Ishikawa (cell line): ENCODE results near the gene SLC24A3.

Source experiments
- CEBPB ChIP-seq: IDR thresholded peaks from 2 replicates; pipeline ENCODE4 v1.6.1; 2012
- CREB1 ChIP-seq: IDR thresholded peaks from 2 replicates; pipeline ENCODE4 v1.6.1; 2012; ENCODE audit warnings: low read depth
- EGR1 ChIP-seq: IDR thresholded peaks from 2 replicates; pipeline ENCODE4 v1.6.1; 2012
- EP300 ChIP-seq: IDR thresholded peaks from 2 replicates; pipeline ENCODE4 v1.6.1; 2012; ENCODE audit warnings: borderline replicate concordance
- FOXM1 ChIP-seq: IDR thresholded peaks from 2 replicates; pipeline ENCODE4 v1.6.1; 2012; ENCODE audit warnings: low read depth, borderline replicate concordance
- NFIC ChIP-seq: IDR thresholded peaks from 2 replicates; pipeline ENCODE4 v1.6.1; 2012
- RAD21 ChIP-seq: IDR thresholded peaks from 2 replicates; pipeline ENCODE4 v1.6.1; 2012; ENCODE audit warnings: low read depth
- REST ChIP-seq: IDR thresholded peaks from 2 replicates; pipeline ENCODE4 v1.6.1; 2012; ENCODE audit warnings: low read depth, mild to moderate bottlenecking
- TAF1 ChIP-seq: IDR thresholded peaks from 2 replicates; pipeline ENCODE4 v1.6.1; 2012; ENCODE audit warnings: low read depth, mild to moderate bottlenecking
- TCF12 ChIP-seq: IDR thresholded peaks from 2 replicates; pipeline ENCODE4 v1.6.1; 2012; ENCODE audit warnings: low read depth
- TEAD4 ChIP-seq: IDR thresholded peaks from 2 replicates; pipeline ENCODE4 v1.6.1; 2012
- USF1 ChIP-seq: IDR thresholded peaks from 2 replicates; pipeline ENCODE4 v1.6.1; 2012
- YY1 ChIP-seq: IDR thresholded peaks from 2 replicates; pipeline ENCODE4 v1.6.1; 2012; ENCODE audit warnings: low read depth
- ZBTB7A ChIP-seq: IDR thresholded peaks from 2 replicates; pipeline ENCODE4 v1.6.1; 2012; ENCODE audit warnings: low read depth
- TF ChIP-seq, protein P1 (sequence below): IDR thresholded peaks from 2 replicates; pipeline ENCODE4 v1.6.1; 2012

SLC24A3 gene

DNA sequence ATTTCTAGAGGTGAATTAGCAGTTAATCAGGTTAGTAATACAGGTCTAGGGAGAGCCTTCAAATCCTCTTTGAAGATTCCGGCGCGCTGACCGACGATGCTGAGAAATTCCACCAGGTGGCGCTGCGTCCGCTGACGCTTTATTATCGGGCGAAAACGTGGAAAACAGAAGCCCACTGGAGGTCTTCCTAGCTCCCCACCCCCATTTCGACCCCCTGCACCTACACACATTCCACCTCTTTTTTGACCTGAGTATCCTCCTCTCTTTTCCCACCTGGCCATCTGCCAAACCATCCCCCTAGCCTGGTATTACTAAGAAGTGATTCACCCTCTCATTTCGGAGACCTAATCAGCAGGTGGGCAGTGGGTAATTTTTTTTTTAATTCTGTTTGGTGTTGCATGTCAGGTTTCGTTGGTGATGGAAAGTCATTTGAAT lies 480.3 kb downstream of the SLC24A3 start:
- TF ChIP-seq EP300 (no peak), YY1 (no peak), TEAD4 (peak; percentile 39; the same call in 1 of the 2 replicates), CEBPB (no peak), TAF1 (no peak), CREB1 (no peak), RAD21 (peak; percentile 68), FOXM1 (no peak), EGR1 (no peak), REST (no peak), ZBTB7A (no peak), USF1 (no peak), TCF12 (no peak), NFIC (peak; percentile 54)
- TF ChIP-seq, protein P1, sequence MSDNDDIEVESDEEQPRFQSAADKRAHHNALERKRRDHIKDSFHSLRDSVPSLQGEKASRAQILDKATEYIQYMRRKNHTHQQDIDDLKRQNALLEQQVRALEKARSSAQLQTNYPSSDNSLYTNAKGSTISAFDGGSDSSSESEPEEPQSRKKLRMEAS = no peak

GRCh38 chr20:19693508-19693907 lies 481.1 kb downstream of the SLC24A3 start:
- TF ChIP-seq REST (no peak), EGR1 (no peak), FOXM1 (no peak), TCF12 (no peak), YY1 (no peak), ZBTB7A (no peak), CEBPB (no peak), TEAD4 (no peak), TAF1 (no peak), RAD21 (no peak), CREB1 (no peak), EP300 (no peak), NFIC (no peak)
- TF ChIP-seq, protein P1 = no peak

GRCh38 chr20:19695081-19695480 lies 482.6 kb downstream of the SLC24A3 start:
- TF ChIP-seq, protein P1 = no peak
- TF ChIP-seq ZBTB7A = no peak
- TF ChIP-seq REST = no peak
- no peak for TF ChIP-seq RAD21
- TF ChIP-seq TAF1 = no peak
- TF ChIP-seq USF1 = no peak
- no peak for TF ChIP-seq CREB1
- no peak for TF ChIP-seq EGR1
- no peak for TF ChIP-seq YY1
- no peak for TF ChIP-seq EP300
- no peak for TF ChIP-seq NFIC
- no peak for TF ChIP-seq TEAD4

- no peak for TF ChIP-seq REST
- TF ChIP-seq, protein P1 = no peak
- no peak for TF ChIP-seq FOXM1
- TF ChIP-seq USF1 = no peak
- no peak for TF ChIP-seq NFIC
- no peak for TF ChIP-seq YY1
- no peak for TF ChIP-seq ZBTB7A
- no peak for TF ChIP-seq TCF12
- TF ChIP-seq EGR1 = no peak
- TF ChIP-seq CREB1 = no peak
These were observed 484.2 kb downstream of the SLC24A3 start for GRCh38 chr20:19696620-19697019.
